ENCODE results near the gene TFDP2.

TFDP2 gene

DNA sequence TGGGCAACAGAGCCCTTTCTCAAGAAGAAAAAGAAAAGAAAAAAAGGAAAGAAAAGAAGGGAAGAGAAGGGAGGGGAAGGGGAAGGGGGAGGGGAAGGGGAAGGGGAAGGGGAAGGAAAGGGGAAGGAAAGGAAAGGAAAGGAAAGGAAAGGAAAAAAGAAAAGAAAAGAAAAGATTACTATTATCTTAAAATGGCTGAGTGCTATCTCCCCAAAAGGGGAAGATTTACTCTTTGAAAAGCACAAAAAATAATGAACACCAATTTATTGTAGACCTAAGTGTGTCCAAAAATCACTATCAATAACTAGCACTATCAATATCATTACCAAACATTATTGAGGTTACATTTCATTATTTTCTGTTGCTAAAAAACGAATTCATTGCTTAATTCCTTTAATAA is 183.9 kb downstream of the TFDP2 start:
- DNase-seq (ENCODE audit: low read depth, low spot score), result no peak

DNA sequence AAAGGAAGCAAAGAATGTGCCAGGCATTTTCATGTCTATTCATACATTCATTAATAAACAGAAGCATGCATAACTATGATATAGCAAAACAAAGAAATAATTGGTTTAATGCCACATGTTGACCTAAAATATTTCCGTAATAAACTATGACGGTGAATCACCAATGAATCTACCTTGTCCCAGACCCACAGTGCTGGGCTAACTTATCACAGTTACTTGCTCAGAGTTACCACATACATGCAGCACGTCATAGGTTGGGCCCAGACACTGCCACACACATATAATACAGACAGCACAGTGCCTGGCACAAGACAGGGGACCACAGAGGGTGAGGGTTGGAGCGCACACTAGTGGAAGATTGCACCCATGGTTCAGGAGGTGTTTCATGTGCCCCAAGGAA is 186.0 kb downstream of the TFDP2 start:
- no peak for DNase-seq (ENCODE audit: low read depth, low spot score)

DNA sequence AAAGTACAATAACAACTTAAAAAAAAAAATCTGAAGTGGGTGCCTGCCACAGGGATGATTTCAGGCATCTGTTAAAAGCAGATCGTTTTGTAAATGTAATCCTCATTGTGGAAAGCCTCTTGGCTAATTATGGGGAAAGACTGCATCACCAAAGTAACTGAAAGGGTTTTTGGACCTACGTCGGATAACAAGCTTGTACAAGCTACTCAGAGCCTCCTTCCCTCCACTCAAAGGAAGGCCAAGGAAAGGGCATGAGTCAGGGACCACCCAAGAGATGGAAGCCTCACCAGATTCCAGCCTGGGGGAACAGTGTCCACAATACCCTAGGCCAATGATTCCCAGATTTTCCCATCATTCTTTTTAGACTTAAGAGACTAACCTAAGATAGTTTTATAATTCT is 188.6 kb downstream of the TFDP2 start:
- DNase-seq (ENCODE audit: low read depth, low spot score), result no peak

DNA sequence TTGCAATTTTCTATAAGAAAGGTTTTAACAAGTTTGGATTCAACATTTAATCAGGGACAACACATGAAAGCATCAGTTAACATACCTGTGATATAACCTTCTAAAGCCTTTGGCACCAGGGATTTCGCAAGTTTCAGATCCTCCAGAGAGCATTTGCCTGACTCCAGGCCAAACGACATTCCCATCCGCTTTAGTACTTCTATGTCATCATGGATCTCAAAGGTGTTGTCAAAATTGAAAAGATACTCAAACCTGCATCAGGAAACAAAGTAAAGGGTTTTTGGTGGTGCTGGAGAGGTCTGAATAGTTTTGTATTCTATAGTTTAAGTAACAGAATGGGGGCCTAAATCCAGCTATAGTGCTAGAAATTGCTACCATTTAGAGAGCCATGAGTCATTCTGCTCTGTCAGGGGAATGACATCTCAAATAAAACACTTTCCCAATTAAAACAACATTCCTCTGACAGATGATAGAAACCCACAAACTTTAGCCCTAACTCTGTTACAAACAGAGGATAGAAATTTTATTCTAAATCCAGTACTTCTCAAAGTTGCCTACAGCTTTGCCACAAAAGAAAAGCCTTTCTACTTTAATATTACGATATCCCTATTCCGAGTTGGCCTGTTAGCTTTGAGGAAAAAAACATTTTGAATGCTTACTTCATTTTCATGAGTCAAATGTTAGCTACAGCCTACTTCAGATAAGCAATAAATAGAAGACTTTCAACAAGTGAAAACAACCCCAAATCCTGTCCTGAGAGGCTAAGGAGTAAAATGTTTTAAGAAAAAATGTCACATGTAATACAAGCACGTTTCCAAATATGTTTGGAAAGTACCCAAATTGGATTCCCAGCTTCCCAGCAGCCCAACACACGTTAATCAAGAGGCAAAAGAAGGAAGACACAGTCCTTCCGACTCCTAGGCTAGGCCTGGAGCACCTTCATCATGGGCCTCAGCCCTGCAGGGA is 189.5 kb downstream of the TFDP2 start:
- DNase-seq (ENCODE audit: low read depth, low spot score), result no peak

DNA sequence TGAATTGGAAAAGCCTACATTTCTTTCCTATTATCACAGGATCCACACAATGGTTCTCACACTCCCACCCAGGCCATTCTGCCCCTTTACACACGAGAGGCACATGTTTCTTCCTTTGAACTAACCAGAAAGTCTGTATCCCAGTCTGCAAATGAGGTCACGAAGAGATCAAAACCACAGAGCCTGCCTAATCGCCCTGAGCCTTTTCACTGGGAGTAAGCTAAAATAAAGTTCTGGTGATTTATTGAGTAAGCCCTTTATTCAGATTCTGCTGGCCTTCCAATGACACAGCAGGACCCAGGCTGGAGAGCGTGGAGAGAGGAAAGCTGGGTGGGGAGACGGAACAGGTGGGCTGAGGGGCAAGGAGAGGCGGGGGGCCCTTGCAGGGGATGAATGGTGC is 194.2 kb downstream of the TFDP2 start:
- DNase-seq (ENCODE audit: low read depth, low spot score), result no peak

DNA sequence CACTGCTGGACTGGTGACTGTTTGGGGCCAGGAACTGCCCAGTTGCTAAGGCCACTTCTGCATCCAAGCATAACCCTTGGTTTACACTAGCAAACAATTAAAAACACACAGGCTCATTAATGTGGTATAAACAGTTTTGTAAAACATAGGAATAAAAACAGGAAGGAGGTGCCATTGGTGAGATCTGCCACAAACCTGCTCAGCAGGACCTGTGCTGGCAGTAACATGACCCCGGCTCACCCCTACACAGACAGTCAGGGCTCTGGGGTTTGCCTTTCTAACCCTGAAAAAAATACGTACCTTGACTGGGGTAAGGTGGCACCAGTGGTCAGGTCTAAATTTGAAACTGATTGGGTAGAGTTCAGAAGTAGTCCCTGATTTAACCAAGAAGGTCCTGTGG is 196.7 kb downstream of the TFDP2 start:
- no peak for DNase-seq (ENCODE audit: low read depth, low spot score)

DNA sequence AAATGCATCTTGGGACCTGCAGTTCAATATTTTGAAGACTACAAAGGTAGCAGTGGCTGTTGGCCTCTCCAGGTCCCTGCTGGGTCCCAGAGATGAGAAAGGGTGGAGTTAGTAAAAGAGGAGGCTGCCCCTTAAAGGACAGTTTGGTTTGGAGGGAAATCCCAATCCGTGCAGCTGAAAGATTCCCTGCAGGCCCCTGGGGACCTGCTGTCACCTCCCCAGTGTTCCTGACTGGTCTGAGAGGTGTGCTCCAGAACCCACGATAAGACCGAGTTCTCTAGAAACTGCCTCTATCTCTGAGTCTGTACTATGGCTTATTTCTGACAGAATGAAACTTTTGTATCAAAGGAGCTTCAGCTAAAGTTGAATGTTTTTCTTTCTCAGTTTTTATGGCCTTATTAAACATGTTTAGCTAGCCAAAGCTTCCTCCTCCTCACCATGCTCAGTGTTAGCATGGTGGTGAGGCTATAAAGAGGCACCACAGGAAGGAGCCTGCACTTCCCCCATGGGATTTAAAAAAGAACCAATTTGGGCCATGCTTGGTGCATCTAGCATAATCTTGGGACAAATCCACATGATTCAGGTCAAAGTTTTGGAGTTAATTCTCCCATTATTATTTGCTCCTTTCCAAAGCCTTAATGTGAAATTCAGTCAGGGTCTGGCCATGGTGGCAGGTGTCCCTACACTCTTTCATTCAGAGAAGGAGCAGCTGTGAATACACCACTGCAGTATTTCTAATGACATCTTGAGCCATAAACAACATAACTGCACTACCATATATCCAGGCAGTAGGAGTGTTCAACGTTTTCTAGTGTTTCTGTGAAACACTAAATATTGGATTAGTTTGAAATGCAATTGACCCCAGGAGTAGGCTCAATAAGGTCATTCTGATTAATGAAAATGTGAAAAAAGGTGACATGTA is 198.5 kb downstream of the TFDP2 start:
- DNase-seq (ENCODE audit: low read depth, low spot score), result no peak

DNA sequence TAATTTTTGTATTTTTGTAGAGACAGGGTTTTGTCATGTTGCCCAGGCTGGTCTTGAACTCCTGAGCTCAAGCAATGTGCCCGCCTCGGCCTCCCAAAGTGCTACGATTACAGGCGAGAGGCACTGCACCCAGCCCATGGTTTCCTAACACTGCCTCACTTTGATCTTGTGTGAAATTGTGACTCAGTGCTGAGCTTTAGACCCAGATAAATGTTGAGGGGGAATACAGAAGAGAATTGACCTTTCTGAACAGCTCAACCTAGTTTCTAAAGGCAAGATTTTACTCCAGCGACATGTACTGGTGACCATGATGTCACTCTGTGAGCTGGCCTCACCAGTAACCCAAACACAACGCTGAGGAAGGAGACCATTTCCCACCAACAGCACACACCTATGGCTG is 199.4 kb downstream of the TFDP2 start:
- no peak for DNase-seq (ENCODE audit: low read depth, low spot score)

DNA sequence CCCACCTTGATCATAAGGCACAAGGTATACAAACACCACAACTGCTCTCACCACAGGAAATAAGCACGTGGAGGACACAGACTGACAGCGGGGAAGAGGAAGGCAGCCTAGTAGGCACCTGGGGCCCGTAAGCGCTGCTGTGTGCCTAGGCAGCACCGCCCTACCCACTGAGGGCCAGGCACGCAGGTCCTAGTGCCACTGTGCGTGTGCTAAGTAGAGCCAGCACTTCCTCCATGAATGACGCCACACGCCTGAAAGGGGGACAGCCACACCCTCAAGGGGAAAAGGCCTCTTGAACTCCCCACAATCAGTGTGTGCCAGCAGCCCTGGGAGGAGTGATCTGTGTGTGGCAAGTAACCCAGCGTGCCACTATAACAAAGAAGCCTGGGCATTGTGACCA is 199.9 kb downstream of the TFDP2 start:
- DNase-seq (ENCODE audit: low read depth, low spot score), result no peak

DNA sequence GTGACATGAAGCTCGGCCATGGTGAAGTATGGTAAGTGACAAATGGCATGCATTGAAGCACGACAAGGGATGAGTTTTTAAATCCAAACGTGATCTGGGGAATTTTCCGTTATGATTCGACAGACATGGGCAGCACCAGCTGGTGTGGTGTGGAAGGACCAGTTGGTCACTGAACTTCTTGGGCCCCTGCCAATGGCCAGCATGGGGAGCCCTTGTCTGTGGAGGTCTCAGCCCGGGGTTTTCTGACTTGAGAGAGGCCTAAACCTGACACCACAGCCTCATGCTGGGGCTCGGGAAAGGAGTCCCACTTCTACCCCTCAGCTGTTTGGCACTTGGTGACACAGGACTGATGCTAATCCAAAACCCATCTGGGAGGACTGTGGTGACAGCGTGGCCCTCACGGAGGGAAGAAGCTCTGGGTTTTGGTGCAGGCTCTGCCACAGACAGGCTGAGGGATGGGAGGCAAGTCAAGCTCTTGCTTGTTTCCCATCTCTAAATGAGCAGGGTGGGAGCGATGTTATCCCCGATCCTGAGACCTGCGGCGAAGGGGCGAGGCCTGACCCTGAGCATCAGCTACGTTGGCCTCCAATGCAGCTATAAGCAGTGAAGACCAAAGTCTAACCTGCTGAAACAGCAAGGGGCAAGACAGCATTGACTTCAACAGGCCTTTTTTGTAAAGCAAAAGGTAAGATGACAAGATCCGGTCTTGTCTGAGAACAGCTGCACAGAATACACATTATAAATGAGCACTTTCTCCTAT is 203.4 kb downstream of the TFDP2 start:
- no peak for DNase-seq (ENCODE audit: low read depth, low spot score)

DNA sequence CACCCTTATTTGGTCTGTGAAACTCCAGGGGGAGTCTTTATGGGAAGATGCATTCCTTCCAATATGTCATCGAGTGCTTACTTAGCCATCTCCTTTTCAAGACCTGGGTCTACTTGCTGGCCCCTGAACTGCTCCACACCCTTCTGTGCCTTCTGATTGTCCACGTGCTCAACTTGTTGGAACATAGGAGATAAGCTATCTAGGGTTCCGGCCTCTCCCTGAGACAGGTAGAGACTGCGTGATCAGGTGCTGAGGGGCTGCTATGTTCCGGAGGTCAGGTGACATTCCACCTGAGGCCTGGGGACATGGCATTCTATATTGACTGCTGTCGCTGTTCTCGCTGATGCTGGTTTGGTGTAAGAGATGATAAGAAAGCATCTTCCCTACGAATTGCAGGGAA is 207.3 kb downstream of the TFDP2 start:
- DNase-seq (ENCODE audit: low read depth, low spot score), result no peak

DNA sequence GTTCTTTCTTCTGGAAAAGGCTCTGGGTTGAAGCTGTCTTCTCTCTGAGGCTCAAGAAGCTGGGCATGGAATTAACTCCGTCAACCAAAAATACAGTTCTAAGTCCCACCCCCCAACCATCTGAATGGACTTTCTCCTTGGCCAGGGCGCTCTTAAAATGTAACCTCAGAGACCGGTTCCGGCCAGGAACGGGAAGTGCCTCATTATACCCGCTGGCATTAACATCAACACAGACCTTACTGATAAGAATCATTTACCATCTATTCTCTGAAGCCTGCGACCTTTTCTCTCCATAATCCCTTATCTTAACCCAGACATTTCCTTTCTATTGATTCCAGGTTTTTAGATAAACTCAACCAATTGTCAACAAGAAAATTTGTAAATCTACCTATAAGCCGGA is 208.3 kb downstream of the TFDP2 start:
- DNase-seq (ENCODE audit: low read depth, low spot score), result no peak

DNA sequence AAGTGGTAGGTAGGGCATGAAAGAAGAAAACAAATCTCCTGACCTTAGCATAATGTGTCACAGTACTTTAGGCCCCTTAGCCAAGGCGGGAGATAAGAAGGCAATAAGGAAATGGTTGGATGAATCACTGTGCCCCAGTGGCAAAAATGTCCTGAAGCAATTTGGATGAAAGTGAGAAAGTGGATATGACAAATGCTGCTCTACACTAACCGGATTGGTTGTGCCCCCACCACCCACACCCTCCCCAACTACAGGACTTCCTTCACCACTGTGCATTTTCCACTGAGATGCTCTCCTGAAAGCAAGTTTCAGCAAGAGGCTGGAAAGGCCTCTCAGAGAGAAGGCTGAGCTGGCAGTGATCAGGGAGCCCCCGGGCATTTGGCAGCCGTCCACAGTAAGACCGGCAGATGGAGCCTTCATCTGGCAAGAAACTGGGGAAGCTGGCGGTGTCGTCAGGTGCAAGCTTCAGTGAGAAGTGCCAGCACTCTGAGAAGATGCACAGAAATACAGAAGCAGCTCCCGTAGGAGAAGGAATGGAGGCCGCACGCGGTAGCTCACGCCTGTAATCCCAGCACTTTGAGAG is 209.1 kb downstream of the TFDP2 start:
- no peak for DNase-seq (ENCODE audit: low read depth, low spot score)

DNA sequence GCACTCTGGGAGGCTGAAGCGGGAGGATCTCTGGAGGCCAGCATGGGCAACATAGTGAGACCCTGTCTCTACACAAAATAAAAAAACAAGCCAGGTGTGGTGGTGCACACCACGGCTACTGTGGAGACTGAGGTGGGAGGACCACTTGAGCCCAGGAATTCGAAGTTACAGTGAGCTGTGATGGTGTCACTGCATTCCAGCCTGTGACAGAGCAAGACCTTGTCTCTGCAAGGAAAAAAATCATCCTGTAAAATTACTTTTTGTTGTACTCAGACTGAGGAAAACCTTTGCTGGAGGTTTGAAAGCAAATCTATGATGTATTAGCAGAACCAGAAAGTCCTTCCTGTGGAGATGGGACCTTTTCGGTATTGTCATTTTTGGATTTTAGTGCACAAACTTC is 209.6 kb downstream of the TFDP2 start:
- no peak for DNase-seq (ENCODE audit: low read depth, low spot score)

DNA sequence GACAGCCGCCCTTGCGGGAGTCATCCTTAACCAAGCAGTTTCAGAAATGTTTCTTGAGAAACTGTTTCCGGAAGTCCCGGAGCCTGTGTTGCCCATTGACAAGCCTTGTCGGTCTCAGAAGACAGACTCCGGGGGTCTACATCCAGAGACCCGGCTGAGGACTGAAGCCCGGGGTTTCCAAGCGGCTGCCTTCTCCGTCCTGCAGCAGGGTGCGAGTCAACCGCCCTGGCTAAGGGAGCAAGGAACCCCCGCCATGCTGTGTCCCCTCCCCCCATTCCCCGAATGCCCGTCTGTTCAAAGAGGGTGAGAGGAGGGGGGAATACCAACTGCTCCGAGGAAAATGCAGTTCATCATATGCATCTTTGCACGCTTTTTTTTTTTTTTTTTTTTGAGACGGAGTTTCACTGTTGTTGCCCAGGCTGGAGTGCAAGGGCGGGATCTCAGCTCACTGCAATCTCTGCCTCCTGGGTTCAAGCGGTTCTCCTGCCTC is 211.3 kb downstream of the TFDP2 start:
- DNase-seq (ENCODE audit: low read depth, low spot score), result no peak

DNA sequence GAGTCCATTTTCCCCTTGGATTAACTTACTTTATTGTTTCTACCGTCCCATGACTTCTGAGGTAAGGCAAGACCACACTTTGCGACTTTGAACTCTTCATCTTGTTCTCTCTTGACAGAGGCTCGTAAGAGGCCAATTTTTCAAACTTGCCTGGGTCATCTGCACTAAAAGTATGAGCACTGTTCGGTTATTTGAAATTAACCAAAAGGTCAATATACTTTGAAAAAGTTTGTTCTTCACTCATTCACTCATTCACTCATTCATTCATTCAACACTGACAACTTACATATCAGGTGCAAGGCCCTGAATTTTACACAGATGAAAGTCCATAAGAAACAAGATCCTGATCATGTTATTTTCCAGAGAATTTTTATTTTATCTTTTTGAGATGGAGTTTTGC is 215.0 kb downstream of the TFDP2 start:
- DNase-seq (ENCODE audit: low read depth, low spot score), result no peak

DNA sequence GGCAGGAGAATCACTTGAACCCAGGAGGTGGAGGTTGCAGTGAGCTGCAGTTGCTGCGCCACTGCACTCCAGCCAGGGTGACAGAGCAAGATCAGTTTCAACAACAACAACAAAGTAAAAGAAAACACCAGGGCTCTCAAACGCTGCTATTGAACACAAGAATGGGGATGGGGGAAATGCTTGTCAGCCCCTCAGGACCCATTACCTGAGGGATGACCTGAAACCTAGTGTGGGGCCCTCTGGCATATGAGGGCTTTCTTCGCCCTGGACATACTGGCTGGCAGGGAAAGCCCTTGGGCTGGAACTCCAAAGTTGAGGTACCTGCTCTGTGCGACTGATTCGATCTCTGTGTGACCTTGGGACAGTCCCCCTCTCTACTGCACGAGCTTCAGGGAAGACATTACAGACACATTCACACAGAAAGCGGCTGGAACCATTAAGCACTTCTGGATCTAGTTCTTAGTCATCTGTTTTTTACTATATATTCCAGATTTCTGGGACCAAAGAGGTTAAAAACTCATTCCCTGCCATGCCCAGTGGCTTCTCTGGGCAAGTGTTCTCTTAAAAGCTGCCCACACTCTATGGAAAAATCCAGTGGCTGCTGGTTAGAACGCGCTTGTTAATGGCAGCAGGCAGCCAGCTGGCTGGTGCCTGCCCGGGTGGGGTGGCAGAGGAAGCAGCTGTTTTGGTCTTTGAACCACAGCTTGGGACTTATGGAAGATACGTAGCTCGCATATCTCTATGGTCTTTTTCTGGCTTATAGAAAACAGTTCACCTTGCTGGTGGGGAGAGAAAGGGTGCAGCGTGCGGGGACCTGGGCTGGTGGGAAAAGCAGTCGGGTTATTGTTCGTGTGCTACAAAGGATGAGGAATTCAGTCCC is 215.7 kb downstream of the TFDP2 start:
- DNase-seq (ENCODE audit: low read depth, low spot score), result no peak

DNA sequence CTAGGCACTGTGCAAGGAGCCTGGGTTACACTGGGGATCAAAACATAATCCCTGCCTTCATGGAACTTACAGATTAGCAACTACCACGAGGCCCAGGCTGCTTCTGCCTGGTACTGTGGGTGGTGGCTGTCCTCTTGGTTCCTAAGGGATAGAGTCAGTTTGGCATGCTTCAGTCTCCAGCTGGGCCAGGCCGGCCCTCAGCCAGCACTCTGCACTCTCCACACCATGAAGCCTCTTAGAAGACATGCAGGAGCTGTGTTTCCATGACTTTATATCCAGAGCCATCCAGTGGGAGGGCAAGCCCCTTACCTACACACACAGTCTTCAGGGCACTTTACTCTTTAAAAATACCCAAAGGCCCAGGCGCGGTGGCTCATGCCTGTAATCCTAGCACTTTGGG is 218.5 kb downstream of the TFDP2 start:
- no peak for DNase-seq (ENCODE audit: low read depth, low spot score)

DNA sequence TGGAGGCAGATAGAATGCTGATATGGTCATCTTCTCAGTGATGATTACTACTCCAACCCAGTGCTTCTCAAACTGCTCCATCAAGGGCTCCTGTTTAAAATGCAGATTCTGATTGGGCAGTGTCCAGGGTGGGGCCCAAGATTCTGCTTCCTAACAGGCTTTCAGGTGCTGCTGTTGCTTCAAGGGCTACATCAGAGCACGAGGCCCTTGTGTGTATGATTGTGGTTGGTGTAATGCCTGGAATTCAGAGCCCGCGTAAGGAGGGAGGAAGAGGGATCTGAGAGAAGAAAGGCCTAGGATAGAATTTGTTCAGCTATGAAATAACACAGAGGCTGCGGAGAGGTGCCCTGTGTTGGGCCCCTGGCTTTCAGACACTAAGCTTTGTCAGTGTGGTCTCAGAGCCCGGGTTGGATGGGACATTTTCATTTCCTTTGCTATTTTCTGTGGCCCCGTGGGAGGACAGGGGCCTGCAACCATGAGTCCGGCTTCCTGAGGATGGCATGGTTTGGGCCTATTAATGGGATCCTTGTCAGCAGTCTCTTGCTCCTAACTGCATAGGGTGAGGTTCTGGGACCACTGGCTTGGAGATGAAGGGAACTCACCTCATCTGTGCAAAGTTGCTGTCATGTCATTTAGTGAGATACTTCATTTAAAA is 219.9 kb downstream of the TFDP2 start:
- DNase-seq (ENCODE audit: low read depth, low spot score), result no peak
